Fibroblast of lung (primary cell): ENCODE data around the gene MLST8.

Experiments used
- EZH2 ChIP-seq: IDR thresholded peaks from 2 replicates; pipeline ENCODE4 v1.5.1; 2012; ENCODE audit warnings: low read length, control low read depth, mild to moderate bottlenecking; ENCODE audit errors: missing control alignments
- TF ChIP-seq, protein P1 (sequence below), 2 donors: IDR thresholded peaks in 1 of 2; conservative IDR thresholded peaks in 1 of 2; 1 replicate in 1 of 2; 2 replicates in 1 of 2; pipeline ENCODE4 v1.5.1; 2011 to 2012; ENCODE audit warnings: low read length in 2 of 2, control low read depth in 1 of 2, inconsistent platforms in 1 of 2, low read depth in 1 of 2, mild to moderate bottlenecking in 1 of 2

DNA sequence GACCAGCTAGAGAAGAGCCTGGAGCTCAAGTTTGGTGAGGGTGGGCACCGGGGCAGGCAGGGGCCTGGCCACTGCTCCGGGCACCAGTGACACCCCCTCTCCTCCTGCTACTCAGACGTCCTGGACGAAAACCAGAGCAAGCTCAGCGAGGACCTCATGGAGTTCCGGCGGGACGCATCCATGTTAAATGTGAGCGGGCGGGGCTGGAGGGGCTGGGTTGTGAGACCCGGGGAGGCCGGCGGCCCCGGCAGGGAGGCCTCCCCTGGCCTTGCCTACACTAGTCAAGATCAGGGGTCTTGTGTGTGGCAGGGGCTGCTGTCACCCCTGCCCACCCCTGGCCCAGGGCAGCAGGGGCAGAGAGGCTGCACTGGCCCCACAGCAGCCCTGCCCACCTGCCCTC is 31.9 kb upstream of the MLST8 start:
- TF ChIP-seq, protein P1, sequence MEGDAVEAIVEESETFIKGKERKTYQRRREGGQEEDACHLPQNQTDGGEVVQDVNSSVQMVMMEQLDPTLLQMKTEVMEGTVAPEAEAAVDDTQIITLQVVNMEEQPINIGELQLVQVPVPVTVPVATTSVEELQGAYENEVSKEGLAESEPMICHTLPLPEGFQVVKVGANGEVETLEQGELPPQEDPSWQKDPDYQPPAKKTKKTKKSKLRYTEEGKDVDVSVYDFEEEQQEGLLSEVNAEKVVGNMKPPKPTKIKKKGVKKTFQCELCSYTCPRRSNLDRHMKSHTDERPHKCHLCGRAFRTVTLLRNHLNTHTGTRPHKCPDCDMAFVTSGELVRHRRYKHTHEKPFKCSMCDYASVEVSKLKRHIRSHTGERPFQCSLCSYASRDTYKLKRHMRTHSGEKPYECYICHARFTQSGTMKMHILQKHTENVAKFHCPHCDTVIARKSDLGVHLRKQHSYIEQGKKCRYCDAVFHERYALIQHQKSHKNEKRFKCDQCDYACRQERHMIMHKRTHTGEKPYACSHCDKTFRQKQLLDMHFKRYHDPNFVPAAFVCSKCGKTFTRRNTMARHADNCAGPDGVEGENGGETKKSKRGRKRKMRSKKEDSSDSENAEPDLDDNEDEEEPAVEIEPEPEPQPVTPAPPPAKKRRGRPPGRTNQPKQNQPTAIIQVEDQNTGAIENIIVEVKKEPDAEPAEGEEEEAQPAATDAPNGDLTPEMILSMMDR (conservative IDR thresholded peaks at IDR 0.05 in 1 of 2, IDR thresholded peaks at IDR 0.05 in 1 of 2; ENCODE audit: low read depth in 1 of 2, low read length in 2 of 2): no peak
- no peak for TF ChIP-seq EZH2
